Activated T-cell treated with anti-CD3 and anti-CD28 coated beads, Interleukin-2, amount 50 U/mL, for 4 hours (primary cell): ENCODE data around the gene ZNF584. TPM values are rescaled to one million over a fixed set of nuclear protein-coding genes. Genes with fewer than 3 reads are reported as not detected.
"Not testable (repeated sequence)": the region's sequence is repeated elsewhere in the genome, so short reads cannot be mapped to it uniquely, and the experiment has no call there.

Source experiments
- ATAC-seq, 2 donors: fragments of 200-7000 bp; cut with Tn5 transposase; one replicate each; pipeline ENCODE4 v1.10.0; 2021
- DNase-seq: peaks from one replicate; pipeline ENCODE4 v3.0.0-alpha.2; 2020
- H3K27me3 Mint-ChIP-seq: one replicate; pipeline ENCODE4 v1.8.0; 2021; ENCODE audit warnings: low read depth, mixed read lengths
- H3K36me3 Mint-ChIP-seq: one replicate; pipeline ENCODE4 v1.8.0; 2022; ENCODE audit warnings: mixed read lengths; ENCODE audit not compliant: insufficient read depth
- H3K4me1 Mint-ChIP-seq: one replicate; pipeline ENCODE4 v1.8.0; 2021; ENCODE audit warnings: low read depth, mixed read lengths
- H3K4me3 Mint-ChIP-seq: one replicate; pipeline ENCODE4 v1.8.0; 2021; ENCODE audit warnings: mild to moderate bottlenecking, moderate library complexity, mixed read lengths
- H3K9me3 Mint-ChIP-seq: one replicate; pipeline ENCODE4 v1.8.0; 2021; ENCODE audit warnings: mixed read lengths
- total RNA-seq, 3 donors: library from RNA; stranded (reverse); gene quantifications; one replicate each; pipeline ENCODE4 v1.2.1, GENCODE V29; 2021

Gene ZNF584
- total RNA-seq, 3 donors from 2014 or later = 17.8 to 20.5 (median 20.3) TPM

DNA sequence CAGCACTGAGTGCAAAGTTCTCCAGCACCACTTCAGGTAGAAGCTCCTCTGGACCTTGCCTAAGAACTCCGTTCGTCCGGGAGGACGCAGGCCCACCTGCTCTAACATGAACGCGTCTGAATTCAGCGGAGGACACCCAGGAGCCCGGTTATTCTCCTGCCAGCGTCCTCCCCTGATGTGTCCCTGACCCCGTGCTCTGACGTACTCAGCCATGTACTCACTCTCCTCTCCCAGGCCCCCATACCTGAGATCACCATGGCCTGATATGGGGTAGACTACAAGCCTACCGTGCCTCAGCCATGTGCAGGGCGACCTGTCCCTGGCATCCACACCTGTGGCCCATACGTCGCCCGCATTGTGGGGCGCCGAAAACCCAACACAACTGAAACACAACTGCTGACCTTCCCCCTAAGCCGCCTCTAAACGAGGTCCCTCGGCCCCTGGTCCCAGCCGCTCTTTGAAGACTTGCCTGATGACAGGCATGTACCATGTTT, 744 bp upstream of the ZNF584 start:
- peak overlapping the region; percentile 88 for H3K4me3 Mint-ChIP-seq
- no peaks in the 10 kb centered on the region for H3K9me3 Mint-ChIP-seq
- ATAC-seq (peak; percentile 4 to 8), DNase-seq (no peak)
- H3K27me3 Mint-ChIP-seq = no peaks in the 10 kb centered on the region
- H3K4me1 Mint-ChIP-seq = peaks cover 26% of the 10 kb centered on the region
- peaks cover 4% of the 10 kb centered on the region for H3K36me3 Mint-ChIP-seq

DNA sequence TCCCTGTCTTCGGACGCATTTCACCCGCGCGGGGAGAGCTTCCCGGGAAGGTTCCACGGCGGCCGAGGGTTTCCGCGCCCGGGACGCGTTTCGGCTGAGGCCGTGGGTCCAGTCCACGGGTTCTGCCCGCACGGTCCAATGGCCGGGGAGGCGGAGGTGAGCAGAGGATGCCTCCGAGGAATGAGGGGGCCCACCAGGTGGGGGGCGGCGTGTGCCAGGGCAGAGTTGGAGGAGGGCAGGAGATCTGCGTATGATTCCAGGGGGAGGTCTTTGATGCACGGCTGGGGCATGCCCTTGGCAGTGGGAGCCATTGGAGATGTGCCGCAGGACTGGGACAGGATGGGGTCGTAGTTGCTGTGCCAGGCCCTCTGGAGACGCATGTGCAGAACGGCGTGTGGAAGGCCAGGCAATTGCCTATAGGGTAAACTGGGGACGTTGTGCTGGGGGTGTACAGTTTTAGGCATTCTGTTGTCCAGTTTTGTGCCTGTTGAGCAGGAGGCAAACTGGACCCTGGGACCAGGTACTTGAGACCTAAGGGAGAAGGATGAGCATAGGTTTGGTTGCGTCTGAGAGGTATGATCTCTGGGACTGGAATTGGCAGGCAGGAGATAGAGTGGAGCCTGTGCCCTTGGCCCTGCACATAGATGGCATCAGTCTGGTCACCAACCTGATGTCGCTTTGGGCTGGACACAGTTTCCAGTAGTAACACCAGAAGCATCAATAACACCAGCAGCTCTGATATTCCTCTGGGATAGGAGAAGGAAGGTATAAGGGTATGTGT, 751 bp downstream of the ZNF584 start:
- Mint-ChIP-seq H3K36me3 (peaks cover 6% of the 10 kb centered on the region), H3K4me1 (peaks cover 26% of the 10 kb centered on the region), H3K27me3 (no peaks in the 10 kb centered on the region), H3K9me3 (no peaks in the 10 kb centered on the region), H3K4me3 (peak overlapping the region; percentile 88)
- DNase-seq (no peak), ATAC-seq (peak; percentile 7 to 14)

DNA sequence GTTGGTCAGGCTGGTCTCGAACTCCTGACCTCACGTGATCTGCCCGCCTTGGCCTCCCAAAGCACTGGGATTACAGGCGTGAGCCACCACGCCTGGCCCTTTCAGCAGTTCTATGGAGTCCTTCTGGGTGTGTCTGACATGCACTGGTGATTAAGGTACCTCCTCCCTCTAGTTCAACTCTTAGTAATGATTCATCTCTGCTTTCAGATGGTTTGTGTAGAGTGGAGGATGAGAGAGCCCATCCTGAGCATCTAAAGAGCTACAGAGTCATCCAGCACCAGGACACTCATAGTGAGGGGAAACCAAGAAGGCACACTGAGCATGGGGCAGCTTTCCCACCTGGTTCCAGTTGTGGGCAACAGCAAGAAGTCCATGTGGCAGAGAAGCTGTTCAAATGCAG, 8.2 kb downstream of the ZNF584 start:
- H3K4me3 Mint-ChIP-seq = no peak overlapping the region
- H3K36me3 Mint-ChIP-seq = peaks cover 37% of the 10 kb centered on the region
- ATAC-seq = no peak
- no peaks in the 10 kb centered on the region for H3K27me3 Mint-ChIP-seq
- DNase-seq = no peak
- no peaks in the 10 kb centered on the region for H3K9me3 Mint-ChIP-seq
- H3K4me1 Mint-ChIP-seq = no peaks in the 10 kb centered on the region

DNA sequence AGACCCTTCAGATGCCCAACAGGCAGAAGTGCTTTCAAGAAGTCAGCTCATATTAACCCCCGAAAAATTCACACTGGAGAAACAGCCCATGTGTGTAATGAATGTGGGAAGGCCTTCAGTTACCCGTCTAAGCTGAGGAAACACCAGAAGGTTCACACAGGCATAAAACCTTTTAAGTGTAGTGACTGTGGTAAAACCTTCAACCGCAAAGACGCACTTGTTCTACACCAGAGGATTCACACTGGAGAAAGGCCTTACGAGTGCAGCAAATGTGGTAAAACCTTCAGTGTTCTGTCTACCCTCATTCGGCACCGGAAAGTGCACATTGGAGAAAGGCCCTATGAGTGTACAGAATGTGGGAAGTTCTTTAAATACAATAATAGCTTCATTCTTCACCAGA, 8.6 kb downstream of the ZNF584 start:
- Mint-ChIP-seq H3K4me1 (no peaks in the 10 kb centered on the region), H3K9me3 (no peaks in the 10 kb centered on the region), H3K4me3 (no peak overlapping the region), H3K36me3 (peaks cover 37% of the 10 kb centered on the region), H3K27me3 (no peaks in the 10 kb centered on the region)
- DNase-seq (no peak), ATAC-seq (no peak)

DNA sequence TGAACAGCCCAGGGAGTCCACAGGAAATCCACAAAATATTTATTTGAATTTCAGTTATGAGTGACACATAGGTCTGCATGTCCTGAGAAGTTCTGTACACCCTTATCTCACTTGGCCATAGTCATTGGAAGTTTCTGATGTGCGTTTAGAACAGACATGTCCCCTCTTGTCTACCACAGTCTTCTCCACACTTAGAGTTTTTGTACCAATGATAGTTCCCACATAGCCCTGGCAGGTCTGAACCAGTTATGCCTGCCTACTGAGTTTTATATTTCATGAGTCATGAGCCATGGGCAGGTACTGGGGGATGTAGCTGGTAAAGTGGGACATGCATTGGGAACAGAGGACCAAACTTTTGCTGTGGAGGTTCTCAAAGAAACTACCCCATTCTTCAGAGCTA, 20.2 kb downstream of the ZNF584 start:
- Mint-ChIP-seq H3K36me3 (peaks cover 12% of the 10 kb centered on the region), H3K9me3 (peaks cover 45% of the 10 kb centered on the region)

DNA sequence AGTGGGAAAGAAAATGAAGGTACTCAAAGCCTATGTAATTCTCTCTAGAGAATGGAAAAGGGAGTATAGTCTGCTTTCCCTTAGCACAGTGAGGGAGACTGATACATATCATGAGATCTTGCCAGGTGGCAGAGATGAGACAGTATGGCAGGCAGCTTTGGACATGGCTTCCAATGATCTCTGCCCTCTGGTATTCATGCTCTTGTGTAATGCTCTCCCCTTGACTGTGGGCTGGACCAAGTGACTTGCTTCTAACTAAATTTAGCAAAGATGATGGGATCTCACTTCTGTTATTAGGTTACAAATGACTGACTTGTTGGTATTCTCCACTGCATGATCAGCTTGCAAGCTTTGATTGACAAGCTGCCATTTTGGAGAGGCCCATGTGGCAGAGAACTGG, 21.3 kb downstream of the ZNF584 start:
- Mint-ChIP-seq H3K27me3 (no peaks in the 10 kb centered on the region), H3K36me3 (peaks cover 22% of the 10 kb centered on the region), H3K4me3 (no peak overlapping the region), H3K4me1 (no peaks in the 10 kb centered on the region), H3K9me3 (peaks cover 50% of the 10 kb centered on the region)
- ATAC-seq (no peak), DNase-seq (no peak)

More for the DNA sequence above, 20.2 kb downstream of the ZNF584 start:
- no peaks in the 10 kb centered on the region for H3K27me3 Mint-ChIP-seq
- ATAC-seq = no peak
- H3K4me3 Mint-ChIP-seq = no peak overlapping the region
- no peaks in the 10 kb centered on the region for H3K4me1 Mint-ChIP-seq
- DNase-seq = no peak

DNA sequence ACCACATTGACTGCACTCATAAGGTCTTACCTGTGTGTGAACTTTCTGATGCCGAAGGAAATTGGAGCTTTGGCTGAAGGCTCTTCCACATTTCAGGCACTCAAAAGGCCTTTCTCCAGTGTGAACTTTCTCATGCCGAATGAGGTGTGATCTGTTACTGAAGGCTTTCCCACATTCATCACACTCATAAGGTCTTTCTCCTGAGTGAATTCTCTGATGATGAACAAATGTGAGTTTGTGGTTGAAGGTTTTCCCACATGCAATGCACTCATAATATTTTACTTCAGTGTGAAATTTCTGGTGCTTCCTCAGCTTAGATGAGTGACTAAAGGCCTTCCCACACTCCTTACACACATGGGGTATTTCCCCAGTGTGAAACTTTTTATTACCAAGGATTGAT, 25.8 kb downstream of the ZNF584 start:
- DNase-seq (no peak), ATAC-seq (no peak)
- H3K36me3 Mint-ChIP-seq = peaks cover 57% of the 10 kb centered on the region
- peaks cover 7% of the 10 kb centered on the region for H3K4me1 Mint-ChIP-seq
- peaks cover 47% of the 10 kb centered on the region for H3K9me3 Mint-ChIP-seq
- no peaks in the 10 kb centered on the region for H3K27me3 Mint-ChIP-seq
- H3K4me3 Mint-ChIP-seq = no peak overlapping the region

DNA sequence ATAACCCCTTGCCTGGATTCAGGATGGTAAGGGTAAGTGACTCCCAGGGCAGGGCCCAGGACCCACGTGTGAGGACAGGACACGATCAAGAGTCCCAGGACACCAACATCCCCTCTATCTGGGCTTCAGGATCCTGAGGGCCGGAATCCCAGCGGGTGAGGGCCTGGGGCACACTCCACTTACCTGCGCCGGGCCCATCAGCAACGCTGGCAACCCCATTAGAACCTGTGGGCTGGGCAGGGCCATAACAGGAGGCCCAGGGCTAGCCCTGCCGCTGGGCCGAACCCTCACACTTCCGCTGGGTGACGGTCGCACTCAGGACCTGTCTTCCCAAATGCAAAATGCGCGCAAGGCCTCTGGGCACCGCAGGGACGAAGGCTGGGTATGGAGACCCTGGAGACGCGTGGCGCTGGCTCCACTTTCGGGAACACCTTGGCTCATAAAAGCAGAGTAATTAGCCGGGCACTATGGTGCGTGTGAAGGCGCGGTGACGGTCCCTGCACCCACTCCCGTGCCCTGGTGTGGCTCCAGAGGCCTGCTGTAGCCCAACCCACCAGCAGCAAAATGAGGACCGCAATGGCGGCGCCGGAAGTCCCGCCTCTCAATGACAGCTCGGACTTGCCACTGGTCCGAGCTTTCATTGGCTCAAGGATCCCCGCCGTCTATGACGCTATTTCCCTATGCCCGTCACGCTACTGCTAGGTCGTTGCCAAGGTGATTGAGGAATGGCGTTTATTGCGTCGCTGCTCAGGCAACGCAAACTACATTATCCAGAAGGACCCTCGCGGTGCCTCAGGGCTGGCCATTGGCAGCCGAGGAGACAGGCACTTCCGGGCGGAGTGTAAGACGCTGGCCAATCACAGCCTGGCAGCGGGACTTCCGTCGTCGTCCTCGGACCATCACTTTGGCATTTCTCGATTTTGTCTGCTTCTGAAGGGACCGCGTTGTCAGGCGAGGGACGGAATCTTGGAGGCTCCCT, 31.4 kb downstream of the ZNF584 start, which contains the start of gene ZNF132:
Gene ZNF132, minus strand, starts transcription at position 578 of the 979 bp plus-strand sequence. Its CDS starts 332 bp downstream, at position 246.
- Mint-ChIP-seq H3K4me1 (peaks cover 28% of the 10 kb centered on the region), H3K27me3 (no peaks in the 10 kb centered on the region), H3K9me3 (peaks cover 35% of the 10 kb centered on the region), H3K36me3 (peaks cover 42% of the 10 kb centered on the region), H3K4me3 (peak within 1 kb of the TSS; percentile 94)
- peak; percentile 99 to 100 for ATAC-seq
- DNase-seq = peak; percentile 90

DNA sequence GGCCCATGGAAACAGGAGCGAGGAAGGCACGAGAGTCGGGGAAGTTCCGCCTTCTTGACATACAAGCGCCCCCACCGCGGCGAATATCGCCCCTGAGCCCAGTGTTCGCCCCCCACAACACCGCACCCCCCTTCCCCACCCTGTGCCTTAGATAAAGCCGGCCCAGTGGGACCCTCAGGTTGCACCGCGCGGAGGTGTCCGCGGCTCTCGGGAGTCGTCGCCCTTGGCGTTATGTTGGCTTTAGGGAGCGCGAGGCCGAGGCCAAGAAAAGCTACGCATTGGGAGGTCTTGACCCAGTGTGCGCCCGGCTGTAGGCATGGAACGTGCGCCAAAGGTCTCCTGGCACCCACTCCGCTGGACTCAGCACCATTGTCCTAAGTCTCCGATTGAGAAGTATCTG, 32.1 kb downstream of the ZNF584 start:
- Mint-ChIP-seq H3K4me1 (peaks cover 28% of the 10 kb centered on the region), H3K27me3 (no peaks in the 10 kb centered on the region), H3K4me3 (peak overlapping the region; percentile 94), H3K9me3 (peaks cover 29% of the 10 kb centered on the region), H3K36me3 (peaks cover 36% of the 10 kb centered on the region)
- ATAC-seq = no peak
- no peak for DNase-seq

DNA sequence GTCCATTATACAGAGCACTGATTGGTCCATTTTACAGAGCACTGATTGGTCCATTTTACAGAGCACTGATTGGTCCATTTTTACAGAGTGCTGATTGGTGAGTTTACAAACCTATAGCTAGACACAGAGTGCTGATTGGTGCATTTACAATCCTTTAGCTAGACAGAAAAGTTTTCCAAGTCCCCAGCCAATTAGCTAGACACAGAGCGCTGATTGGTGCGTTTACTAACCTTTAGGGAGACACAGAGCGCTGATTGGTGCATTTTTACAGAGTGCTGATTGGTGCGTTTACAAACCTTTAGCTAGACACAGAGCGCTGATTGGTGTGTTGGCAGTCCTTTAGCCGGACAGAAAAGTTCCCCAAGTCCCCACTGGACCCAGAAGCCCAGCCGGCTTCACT, 34.5 kb downstream of the ZNF584 start:
- DNase-seq, H3K4me3 Mint-ChIP-seq, ATAC-seq: not testable (repeated sequence)
- Mint-ChIP-seq H3K27me3 (peaks cover 14% of the 10 kb centered on the region), H3K4me1 (peaks cover 28% of the 10 kb centered on the region), H3K36me3 (peaks cover 12% of the 10 kb centered on the region), H3K9me3 (peaks cover 24% of the 10 kb centered on the region)

DNA sequence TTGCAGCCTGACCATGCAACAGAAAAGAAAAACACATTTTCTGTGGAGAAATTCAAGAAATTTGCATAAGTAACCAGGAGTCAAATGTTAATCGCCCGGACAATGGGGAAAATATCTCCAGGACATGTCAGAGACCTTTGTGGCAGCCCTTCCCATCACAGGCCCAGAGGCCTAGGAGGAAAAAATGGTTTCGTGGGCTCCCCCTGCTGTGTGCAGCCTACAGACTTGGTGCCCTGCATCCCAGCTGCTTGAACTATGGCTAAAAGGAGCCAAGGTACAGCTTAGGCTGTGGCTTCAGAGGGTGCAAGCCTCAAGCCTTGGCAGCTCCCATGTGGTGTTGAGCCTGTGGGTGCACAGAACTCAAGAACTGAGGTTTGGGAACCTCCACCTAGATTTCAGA, 40.4 kb downstream of the ZNF584 start:
- not testable (repeated sequence) for H3K4me3 Mint-ChIP-seq, H3K36me3 Mint-ChIP-seq, ATAC-seq, DNase-seq
- H3K4me1 Mint-ChIP-seq = peaks cover 19% of the 10 kb centered on the region
- peaks cover 11% of the 10 kb centered on the region for H3K9me3 Mint-ChIP-seq
- H3K27me3 Mint-ChIP-seq = peaks cover 22% of the 10 kb centered on the region

DNA sequence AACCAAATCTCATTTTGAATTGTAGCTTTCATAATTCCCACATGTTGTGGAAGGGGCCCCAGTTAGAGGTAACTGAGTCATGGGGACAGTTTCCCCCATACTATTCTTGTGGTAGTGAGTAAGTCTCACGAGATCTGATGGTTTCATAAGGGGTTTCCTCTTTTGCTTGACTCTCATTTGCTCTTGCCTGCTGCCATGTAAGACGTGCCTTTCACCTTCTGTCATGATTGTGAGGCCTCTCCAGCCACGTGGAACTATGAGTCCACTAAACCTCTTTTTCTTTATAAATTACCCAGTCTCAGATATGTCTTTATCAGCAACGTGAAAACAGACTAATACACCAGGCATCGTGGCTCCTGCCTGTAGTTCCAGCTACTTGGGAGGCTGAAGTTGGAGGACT, 41.5 kb downstream of the ZNF584 start:
- DNase-seq, H3K4me3 Mint-ChIP-seq, ATAC-seq, H3K36me3 Mint-ChIP-seq: not testable (repeated sequence)
- H3K4me1 Mint-ChIP-seq = peaks cover 19% of the 10 kb centered on the region
- peaks cover 11% of the 10 kb centered on the region for H3K9me3 Mint-ChIP-seq
- peaks cover 22% of the 10 kb centered on the region for H3K27me3 Mint-ChIP-seq

DNA sequence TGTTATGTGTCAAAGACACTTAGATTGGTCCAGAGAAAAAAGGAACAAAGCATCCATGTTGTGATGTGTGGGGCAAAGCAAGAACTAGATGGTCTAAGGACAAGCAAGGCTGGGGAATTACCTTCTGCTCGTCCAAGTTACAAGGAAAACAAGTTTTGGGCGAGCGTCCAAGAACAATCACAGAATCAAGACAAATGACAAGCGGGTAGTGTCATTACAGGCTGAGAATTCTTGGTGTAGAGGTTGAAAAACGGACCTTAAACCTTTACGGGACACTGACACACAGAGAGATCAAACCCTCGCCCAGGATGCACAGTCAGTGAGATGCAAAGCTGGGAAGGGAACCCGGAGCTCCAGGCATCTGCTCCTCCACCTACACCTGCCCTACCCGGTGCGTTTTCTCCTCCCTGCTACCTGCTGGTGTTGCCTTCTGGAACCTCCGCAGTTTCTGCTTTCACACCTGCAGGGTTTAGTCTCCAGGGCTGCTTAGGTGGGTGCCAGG, 42.5 kb downstream of the ZNF584 start:
- DNase-seq (no peak), ATAC-seq (peak in 1 of 2 donors; percentile 2)
- peak overlapping the region; percentile 84 for H3K4me3 Mint-ChIP-seq
- H3K36me3 Mint-ChIP-seq = peaks cover 6% of the 10 kb centered on the region
- H3K4me1 Mint-ChIP-seq = peaks cover 19% of the 10 kb centered on the region
- H3K27me3 Mint-ChIP-seq = peaks cover 22% of the 10 kb centered on the region
- peaks cover 11% of the 10 kb centered on the region for H3K9me3 Mint-ChIP-seq
